ENCODE data around the gene ATP6V0A1. TPM values are rescaled to one million over a fixed set of nuclear protein-coding genes. Genes with fewer than 3 reads are reported as not detected.
A peak's percentile ranks its signal among the peaks of the same experiment; 100 is the strongest.

The ATP6V0A1 gene
- total and polyA plus RNA-seq, 2 experiments from 2014 or later, result 23.9 to 42.3 TPM

DNA sequence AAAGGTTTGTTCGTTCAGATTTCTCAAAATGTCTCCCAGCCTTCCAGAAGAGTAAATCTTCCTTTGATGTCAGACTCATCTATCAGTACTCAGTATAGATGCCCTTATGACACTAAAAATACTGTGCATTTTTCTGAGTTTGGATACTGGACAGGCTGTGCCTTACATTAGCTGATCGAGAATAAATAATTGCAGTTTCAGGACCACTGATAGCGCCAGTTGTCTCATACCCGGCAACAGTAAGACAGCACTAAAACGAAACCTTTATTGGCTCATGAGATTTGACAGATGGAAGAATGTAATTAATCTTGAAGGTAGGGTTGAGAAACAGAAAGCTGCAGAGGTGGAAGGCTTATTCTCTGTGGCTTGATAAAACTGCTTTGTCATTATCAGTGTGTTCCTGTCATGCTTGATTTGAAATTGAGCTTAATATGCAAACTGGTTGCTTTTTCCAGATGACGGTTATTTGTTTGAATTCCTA is 1.2 kb downstream of the ATP6V0A1 start:
- Mint-ChIP-seq H3K9me3 (no peaks in the 10 kb centered on the region), H3K27me3 (ENCODE audit: insufficient read depth, low read depth, poor library complexity) (peaks cover 6% of the 10 kb centered on the region), H3K27ac (no peak overlapping the region), H3K36me3 (ENCODE audit: low read depth) (peaks cover 16% of the 10 kb centered on the region; the same call in 2 of the 3 replicates), H3K4me1 (peaks cover 36% of the 10 kb centered on the region), H3K4me3 (peak overlapping the region; percentile 91)
- DNase-seq (ENCODE audit: low spot score), result no peak
- Histone ChIP-seq H3K27me3 (ENCODE audit: insufficient read depth) (no peaks in the 10 kb centered on the region), H4K20me1 (replicated peaks; ENCODE audit: insufficient read depth) (peaks cover 23% of the 10 kb centered on the region), H3K27ac (ENCODE audit: low read depth) (0 out of 2 replicates have a peak overlapping the region, but pooled peaks have one; percentile 63), H3K79me2 (replicated peaks; ENCODE audit: insufficient read depth) (peaks cover 28% of the 10 kb centered on the region), H3K4me1 (ENCODE audit: insufficient read depth) (peaks cover 29% of the 10 kb centered on the region), H2AFZ (no peak overlapping the region), H3F3A (replicated peaks; ENCODE audit: low read depth) (peaks cover 8% of the 10 kb centered on the region; the same call in 1 of the 2 replicates), H3K9me2 (ENCODE audit: insufficient read depth) (no peaks in the 10 kb centered on the region), H3K36me3 (ENCODE audit: insufficient read depth) (peaks cover 9% of the 10 kb centered on the region; the same call in 1 of the 2 replicates), H3K4me3 (peak overlapping the region; percentile 71), H3K4me2 (peak overlapping the region; percentile 80)
- no peak for ATAC-seq
- TF ChIP-seq, protein P1, sequence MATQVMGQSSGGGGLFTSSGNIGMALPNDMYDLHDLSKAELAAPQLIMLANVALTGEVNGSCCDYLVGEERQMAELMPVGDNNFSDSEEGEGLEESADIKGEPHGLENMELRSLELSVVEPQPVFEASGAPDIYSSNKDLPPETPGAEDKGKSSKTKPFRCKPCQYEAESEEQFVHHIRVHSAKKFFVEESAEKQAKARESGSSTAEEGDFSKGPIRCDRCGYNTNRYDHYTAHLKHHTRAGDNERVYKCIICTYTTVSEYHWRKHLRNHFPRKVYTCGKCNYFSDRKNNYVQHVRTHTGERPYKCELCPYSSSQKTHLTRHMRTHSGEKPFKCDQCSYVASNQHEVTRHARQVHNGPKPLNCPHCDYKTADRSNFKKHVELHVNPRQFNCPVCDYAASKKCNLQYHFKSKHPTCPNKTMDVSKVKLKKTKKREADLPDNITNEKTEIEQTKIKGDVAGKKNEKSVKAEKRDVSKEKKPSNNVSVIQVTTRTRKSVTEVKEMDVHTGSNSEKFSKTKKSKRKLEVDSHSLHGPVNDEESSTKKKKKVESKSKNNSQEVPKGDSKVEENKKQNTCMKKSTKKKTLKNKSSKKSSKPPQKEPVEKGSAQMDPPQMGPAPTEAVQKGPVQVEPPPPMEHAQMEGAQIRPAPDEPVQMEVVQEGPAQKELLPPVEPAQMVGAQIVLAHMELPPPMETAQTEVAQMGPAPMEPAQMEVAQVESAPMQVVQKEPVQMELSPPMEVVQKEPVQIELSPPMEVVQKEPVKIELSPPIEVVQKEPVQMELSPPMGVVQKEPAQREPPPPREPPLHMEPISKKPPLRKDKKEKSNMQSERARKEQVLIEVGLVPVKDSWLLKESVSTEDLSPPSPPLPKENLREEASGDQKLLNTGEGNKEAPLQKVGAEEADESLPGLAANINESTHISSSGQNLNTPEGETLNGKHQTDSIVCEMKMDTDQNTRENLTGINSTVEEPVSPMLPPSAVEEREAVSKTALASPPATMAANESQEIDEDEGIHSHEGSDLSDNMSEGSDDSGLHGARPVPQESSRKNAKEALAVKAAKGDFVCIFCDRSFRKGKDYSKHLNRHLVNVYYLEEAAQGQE (IDR thresholded peaks at IDR 0.05; ENCODE audit: unreplicated experiment), result peak; percentile 56
- TF ChIP-seq ZNF114 (CRISPR knock-in tag; IDR thresholded peaks at IDR 0.05), result no peak

DNA sequence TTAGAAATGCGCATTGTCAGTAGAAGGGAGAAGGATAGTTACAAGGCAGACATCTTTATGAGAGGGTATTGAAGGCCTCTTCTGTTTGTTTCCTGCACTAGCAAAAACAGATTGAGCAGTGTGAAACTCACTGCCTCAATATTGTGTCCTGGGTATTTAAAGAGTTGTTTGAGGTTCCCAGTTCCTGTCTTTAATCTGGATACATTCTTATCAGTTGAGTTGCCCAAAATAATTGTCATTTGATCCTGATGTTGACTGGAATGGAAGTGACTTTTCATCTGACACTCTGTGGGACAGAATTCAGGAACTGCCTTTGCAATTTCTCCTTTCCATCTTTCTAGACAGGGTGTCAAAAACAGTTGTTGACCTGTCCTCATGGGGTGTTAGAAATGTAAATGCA is 1.7 kb downstream of the ATP6V0A1 start:
- no peak overlapping the region for H3K27ac Mint-ChIP-seq
- H3K36me3 ChIP-seq (ENCODE audit: insufficient read depth), result peaks cover 9% of the 10 kb centered on the region; the same call in 1 of the 2 replicates
- no peaks in the 10 kb centered on the region for H3K9me2 ChIP-seq (ENCODE audit: insufficient read depth)
- H3K27me3 Mint-ChIP-seq (ENCODE audit: insufficient read depth, low read depth, poor library complexity), result peaks cover 3% of the 10 kb centered on the region
- H3K4me3 ChIP-seq, result peak overlapping the region; percentile 71
- H3K27ac ChIP-seq (ENCODE audit: low read depth), result 0 out of 2 replicates have a peak overlapping the region, but pooled peaks have one; percentile 63
- no peak for DNase-seq (ENCODE audit: low spot score)
- peak overlapping the region; percentile 80 for H3K4me2 ChIP-seq
- peak overlapping the region; percentile 91; the same call in 2 of the 3 replicates for H3K4me3 Mint-ChIP-seq
- H3K9me3 Mint-ChIP-seq, result no peaks in the 10 kb centered on the region
- peaks cover 23% of the 10 kb centered on the region for H4K20me1 ChIP-seq (replicated peaks; ENCODE audit: insufficient read depth)
- H2AFZ ChIP-seq, result no peak overlapping the region
- ATAC-seq, result no peak
- H3K27me3 ChIP-seq (ENCODE audit: insufficient read depth), result no peaks in the 10 kb centered on the region
- H3K4me1 ChIP-seq (ENCODE audit: insufficient read depth), result peaks cover 29% of the 10 kb centered on the region
- H3F3A ChIP-seq (replicated peaks; ENCODE audit: low read depth), result peaks cover 8% of the 10 kb centered on the region; the same call in 1 of the 2 replicates
- peaks cover 16% of the 10 kb centered on the region; the same call in 2 of the 3 replicates for H3K36me3 Mint-ChIP-seq (ENCODE audit: low read depth)
- H3K79me2 ChIP-seq (replicated peaks; ENCODE audit: insufficient read depth), result peaks cover 28% of the 10 kb centered on the region
- H3K4me1 Mint-ChIP-seq, result peaks cover 36% of the 10 kb centered on the region
- TF ChIP-seq EZH2 (IDR thresholded peaks at IDR 0.05; ENCODE audit: low read depth, unreplicated experiment), result no peak
- TF ChIP-seq POLR2AphosphoS5 (IDR thresholded peaks at IDR 0.05; ENCODE audit: low read depth), result no peak
- TF ChIP-seq, protein P2, sequence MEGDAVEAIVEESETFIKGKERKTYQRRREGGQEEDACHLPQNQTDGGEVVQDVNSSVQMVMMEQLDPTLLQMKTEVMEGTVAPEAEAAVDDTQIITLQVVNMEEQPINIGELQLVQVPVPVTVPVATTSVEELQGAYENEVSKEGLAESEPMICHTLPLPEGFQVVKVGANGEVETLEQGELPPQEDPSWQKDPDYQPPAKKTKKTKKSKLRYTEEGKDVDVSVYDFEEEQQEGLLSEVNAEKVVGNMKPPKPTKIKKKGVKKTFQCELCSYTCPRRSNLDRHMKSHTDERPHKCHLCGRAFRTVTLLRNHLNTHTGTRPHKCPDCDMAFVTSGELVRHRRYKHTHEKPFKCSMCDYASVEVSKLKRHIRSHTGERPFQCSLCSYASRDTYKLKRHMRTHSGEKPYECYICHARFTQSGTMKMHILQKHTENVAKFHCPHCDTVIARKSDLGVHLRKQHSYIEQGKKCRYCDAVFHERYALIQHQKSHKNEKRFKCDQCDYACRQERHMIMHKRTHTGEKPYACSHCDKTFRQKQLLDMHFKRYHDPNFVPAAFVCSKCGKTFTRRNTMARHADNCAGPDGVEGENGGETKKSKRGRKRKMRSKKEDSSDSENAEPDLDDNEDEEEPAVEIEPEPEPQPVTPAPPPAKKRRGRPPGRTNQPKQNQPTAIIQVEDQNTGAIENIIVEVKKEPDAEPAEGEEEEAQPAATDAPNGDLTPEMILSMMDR (conservative IDR thresholded peaks at IDR 0.05; ENCODE audit: low read depth in 2 of 2), result no peak
- no peak for TF ChIP-seq NANOG (IDR thresholded peaks at IDR 0.05; ENCODE audit: borderline replicate concordance)
- TF ChIP-seq, protein P3, sequence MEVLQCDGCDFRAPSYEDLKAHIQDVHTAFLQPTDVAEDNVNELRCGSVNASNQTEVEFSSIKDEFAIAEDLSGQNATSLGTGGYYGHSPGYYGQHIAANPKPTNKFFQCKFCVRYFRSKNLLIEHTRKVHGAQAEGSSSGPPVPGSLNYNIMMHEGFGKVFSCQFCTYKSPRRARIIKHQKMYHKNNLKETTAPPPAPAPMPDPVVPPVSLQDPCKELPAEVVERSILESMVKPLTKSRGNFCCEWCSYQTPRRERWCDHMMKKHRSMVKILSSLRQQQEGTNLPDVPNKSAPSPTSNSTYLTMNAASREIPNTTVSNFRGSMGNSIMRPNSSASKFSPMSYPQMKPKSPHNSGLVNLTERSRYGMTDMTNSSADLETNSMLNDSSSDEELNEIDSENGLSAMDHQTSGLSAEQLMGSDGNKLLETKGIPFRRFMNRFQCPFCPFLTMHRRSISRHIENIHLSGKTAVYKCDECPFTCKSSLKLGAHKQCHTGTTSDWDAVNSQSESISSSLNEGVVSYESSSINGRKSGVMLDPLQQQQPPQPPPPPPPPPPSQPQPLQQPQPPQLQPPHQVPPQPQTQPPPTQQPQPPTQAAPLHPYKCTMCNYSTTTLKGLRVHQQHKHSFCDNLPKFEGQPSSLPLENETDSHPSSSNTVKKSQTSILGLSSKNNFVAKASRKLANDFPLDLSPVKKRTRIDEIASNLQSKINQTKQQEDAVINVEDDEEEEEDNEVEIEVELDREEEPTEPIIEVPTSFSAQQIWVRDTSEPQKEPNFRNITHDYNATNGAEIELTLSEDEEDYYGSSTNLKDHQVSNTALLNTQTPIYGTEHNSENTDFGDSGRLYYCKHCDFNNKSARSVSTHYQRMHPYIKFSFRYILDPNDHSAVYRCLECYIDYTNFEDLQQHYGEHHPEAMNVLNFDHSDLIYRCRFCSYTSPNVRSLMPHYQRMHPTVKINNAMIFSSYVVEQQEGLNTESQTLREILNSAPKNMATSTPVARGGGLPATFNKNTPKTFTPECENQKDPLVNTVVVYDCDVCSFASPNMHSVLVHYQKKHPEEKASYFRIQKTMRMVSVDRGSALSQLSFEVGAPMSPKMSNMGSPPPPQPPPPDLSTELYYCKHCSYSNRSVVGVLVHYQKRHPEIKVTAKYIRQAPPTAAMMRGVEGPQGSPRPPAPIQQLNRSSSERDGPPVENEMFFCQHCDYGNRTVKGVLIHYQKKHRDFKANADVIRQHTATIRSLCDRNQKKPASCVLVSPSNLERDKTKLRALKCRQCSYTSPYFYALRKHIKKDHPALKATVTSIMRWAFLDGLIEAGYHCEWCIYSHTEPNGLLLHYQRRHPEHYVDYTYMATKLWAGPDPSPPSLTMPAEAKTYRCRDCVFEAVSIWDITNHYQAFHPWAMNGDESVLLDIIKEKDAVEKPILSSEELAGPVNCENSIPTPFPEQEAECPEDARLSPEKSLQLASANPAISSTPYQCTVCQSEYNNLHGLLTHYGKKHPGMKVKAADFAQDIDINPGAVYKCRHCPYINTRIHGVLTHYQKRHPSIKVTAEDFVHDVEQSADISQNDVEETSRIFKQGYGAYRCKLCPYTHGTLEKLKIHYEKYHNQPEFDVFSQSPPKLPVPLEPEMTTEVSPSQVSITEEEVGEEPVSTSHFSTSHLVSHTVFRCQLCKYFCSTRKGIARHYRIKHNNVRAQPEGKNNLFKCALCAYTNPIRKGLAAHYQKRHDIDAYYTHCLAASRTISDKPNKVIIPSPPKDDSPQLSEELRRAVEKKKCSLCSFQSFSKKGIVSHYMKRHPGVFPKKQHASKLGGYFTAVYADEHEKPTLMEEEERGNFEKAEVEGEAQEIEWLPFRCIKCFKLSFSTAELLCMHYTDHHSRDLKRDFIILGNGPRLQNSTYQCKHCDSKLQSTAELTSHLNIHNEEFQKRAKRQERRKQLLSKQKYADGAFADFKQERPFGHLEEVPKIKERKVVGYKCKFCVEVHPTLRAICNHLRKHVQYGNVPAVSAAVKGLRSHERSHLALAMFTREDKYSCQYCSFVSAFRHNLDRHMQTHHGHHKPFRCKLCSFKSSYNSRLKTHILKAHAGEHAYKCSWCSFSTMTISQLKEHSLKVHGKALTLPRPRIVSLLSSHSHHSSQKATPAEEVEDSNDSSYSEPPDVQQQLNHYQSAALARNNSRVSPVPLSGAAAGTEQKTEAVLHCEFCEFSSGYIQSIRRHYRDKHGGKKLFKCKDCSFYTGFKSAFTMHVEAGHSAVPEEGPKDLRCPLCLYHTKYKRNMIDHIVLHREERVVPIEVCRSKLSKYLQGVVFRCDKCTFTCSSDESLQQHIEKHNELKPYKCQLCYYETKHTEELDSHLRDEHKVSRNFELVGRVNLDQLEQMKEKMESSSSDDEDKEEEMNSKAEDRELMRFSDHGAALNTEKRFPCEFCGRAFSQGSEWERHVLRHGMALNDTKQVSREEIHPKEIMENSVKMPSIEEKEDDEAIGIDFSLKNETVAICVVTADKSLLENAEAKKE (CRISPR knock-in tag; IDR thresholded peaks at IDR 0.05), result no peak
- no peak for TF ChIP-seq EZH2phosphoT487 (IDR thresholded peaks at IDR 0.05; ENCODE audit: unreplicated experiment)
- no peak for TF ChIP-seq CREB1 (CRISPR knock-in tag; IDR thresholded peaks at IDR 0.05; ENCODE audit: low read depth)
- TF ChIP-seq JUNB (IDR thresholded peaks at IDR 0.05; ENCODE audit: unreplicated experiment), result no peak

Data from GM23338 (cell line).